Measurements from ENCODE around the gene MGAT1. TPM values are rescaled to one million over a fixed set of nuclear protein-coding genes. Genes with fewer than 3 reads are reported as not detected.

MGAT1 gene
- total RNA-seq, 5 donors from 2014 or later (not counting 1 experiment from before 2014, with no cell fraction given) = 83.1 to 198 (median 145) TPM

DNA sequence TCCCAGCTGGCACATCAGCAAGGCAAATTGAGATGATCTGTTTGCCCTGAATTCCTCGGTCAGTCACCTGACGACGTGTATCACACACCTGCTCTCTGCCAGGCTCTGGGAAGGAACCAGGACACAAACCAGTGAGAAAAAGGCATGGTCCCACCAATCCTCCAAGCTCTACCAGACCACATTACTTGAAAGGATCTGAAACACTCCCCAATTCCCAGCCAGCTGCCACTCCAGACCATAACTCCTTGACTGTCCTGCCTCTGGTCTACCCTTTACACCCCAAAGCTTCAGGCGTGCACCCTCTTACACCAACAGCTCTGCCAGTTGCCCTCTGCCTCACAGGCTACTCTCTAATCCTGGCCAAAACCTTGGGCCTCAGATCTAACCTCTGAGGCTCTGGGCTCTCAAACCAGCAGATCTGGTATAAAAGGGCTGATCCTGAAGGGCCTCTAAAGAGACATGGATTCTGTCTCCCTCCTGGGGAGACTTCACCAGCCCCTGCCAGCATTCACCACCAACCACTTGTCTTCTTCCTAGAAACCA is 6.8 kb downstream of the MGAT1 start:
- Mint-ChIP-seq H3K4me3 (peak overlapping the region in 2 of 3 donors; percentile 21 to 45), H3K27ac (peak overlapping the region; percentile 50 to 79), H3K27me3 (no peaks in the 10 kb centered on the region), H3K36me3 (peaks cover 28% of the 10 kb centered on the region), H3K4me1 (peaks cover 78 to 80% (median 79%) of the 10 kb centered on the region in 3 donors), H3K9me3 (no peaks in the 10 kb centered on the region)
- ChIA-PET CTCF (no interaction called here), POLR2A (no interaction called here)
- Histone ChIP-seq H3K36me3 (ENCODE audit: control insufficient read depth in 2 of 2, extremely low read depth in 1 of 2, insufficient read depth in 1 of 2, low read length in 1 of 2) (peaks cover 19 to 62% of the 10 kb centered on the region in 2 donors), H3K9me3 (no peaks in the 10 kb centered on the region), H3K4me3 (ENCODE audit: control insufficient read depth in 1 of 2, extremely low read depth in 1 of 2, low read length in 1 of 2) (no peak overlapping the region), H3K27ac (ENCODE audit: low read length) (no peak overlapping the region), H3K27me3 (replicated peaks in 1 of 2; ENCODE audit: control insufficient read depth in 2 of 2, extremely low read depth in 1 of 2, insufficient read depth in 2 of 2, low read length in 1 of 2) (no peaks in the 10 kb centered on the region), H3K4me1 (ENCODE audit: control insufficient read depth in 1 of 2, extremely low read depth in 1 of 2, insufficient read depth in 2 of 2, low read length in 2 of 2) (peaks cover 23 to 78% of the 10 kb centered on the region in 2 experiments)
- DNase-seq (no peak), ATAC-seq (replicated peaks in 1 of 4) (no peak)
- WGBS (ENCODE audit: insufficient coverage) = 0% methylated on average over 1 of the region's 4 CpGs

DNA sequence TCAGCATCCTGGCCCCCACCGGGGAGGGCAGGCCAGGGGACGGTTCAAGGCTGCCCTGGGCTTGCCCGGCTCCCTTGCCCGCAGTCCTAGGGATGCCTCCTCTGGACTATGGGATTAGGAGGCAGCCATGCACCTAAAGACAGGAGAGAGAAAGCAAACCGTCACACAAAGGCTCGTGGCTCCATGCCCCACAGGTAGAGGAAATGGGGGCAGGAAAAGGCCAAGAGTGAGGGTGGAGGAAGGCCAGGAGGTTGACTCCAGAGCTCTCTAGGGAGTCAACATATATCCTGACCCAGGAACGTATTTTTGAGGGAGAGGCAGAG is 9.7 kb downstream of the MGAT1 start:
- no peak overlapping the region for H3K4me3 ChIP-seq (ENCODE audit: control insufficient read depth in 1 of 2, extremely low read depth in 1 of 2, low read length in 1 of 2)
- WGBS (ENCODE audit: insufficient coverage) = 84% methylated on average over 5 of the region's 7 CpGs
- H3K4me3 Mint-ChIP-seq = peak overlapping the region in 1 of 3 donors; percentile 17
- peaks cover 54 to 60% (median 58%) of the 10 kb centered on the region in 3 donors for H3K4me1 Mint-ChIP-seq
- H3K9me3 Mint-ChIP-seq = no peaks in the 10 kb centered on the region
- ChIA-PET POLR2A (no interaction called here), CTCF (no interaction called here)
- peaks cover 24 to 52% of the 10 kb centered on the region in 2 donors for H3K36me3 ChIP-seq (ENCODE audit: control insufficient read depth in 2 of 2, extremely low read depth in 1 of 2, insufficient read depth in 1 of 2, low read length in 1 of 2)
- peaks cover under 1 to 63% of the 10 kb centered on the region in 2 experiments for H3K4me1 ChIP-seq (ENCODE audit: control insufficient read depth in 1 of 2, extremely low read depth in 1 of 2, insufficient read depth in 2 of 2, low read length in 2 of 2)
- ATAC-seq (replicated peaks in 1 of 4) (no peak), DNase-seq (no peak)
- H3K36me3 Mint-ChIP-seq = peaks cover 19% of the 10 kb centered on the region
- H3K9me3 ChIP-seq = no peaks in the 10 kb centered on the region
- no peak overlapping the region for H3K27ac ChIP-seq (ENCODE audit: low read length)
- H3K27me3 Mint-ChIP-seq = no peaks in the 10 kb centered on the region
- H3K27me3 ChIP-seq (replicated peaks in 1 of 2; ENCODE audit: control insufficient read depth in 2 of 2, extremely low read depth in 1 of 2, insufficient read depth in 2 of 2, low read length in 1 of 2) = no peaks in the 10 kb centered on the region
- peak overlapping the region; percentile 55 to 58 for H3K27ac Mint-ChIP-seq

- Mint-ChIP-seq H3K4me1 (peaks cover 53 to 58% (median 58%) of the 10 kb centered on the region in 3 donors), H3K27ac (no peak overlapping the region), H3K27me3 (no peaks in the 10 kb centered on the region), H3K36me3 (peaks cover 19% of the 10 kb centered on the region), H3K4me3 (no peak overlapping the region), H3K9me3 (no peaks in the 10 kb centered on the region)
- peaks cover 24 to 54% of the 10 kb centered on the region in 2 donors for H3K36me3 ChIP-seq (ENCODE audit: control insufficient read depth in 2 of 2, extremely low read depth in 1 of 2, insufficient read depth in 1 of 2, low read length in 1 of 2)
- 96% methylated on average over 60 of the region's 60 CpGs for WGBS (ENCODE audit: insufficient coverage)
- H3K27ac ChIP-seq (ENCODE audit: low read length) = no peak overlapping the region
- DNase-seq (no peak), ATAC-seq (replicated peaks in 1 of 4) (no peak)
- ChIA-PET CTCF (no interaction called here), POLR2A (no interaction called here)
- peaks cover 0 to 62% of the 10 kb centered on the region in 2 experiments for H3K4me1 ChIP-seq (ENCODE audit: control insufficient read depth in 1 of 2, extremely low read depth in 1 of 2, insufficient read depth in 2 of 2, low read length in 2 of 2)
- H3K4me3 ChIP-seq (ENCODE audit: control insufficient read depth in 1 of 2, extremely low read depth in 1 of 2, low read length in 1 of 2) = no peak overlapping the region
- H3K9me3 ChIP-seq = no peaks in the 10 kb centered on the region
- no peaks in the 10 kb centered on the region for H3K27me3 ChIP-seq (replicated peaks in 1 of 2; ENCODE audit: control insufficient read depth in 2 of 2, extremely low read depth in 1 of 2, insufficient read depth in 2 of 2, low read length in 1 of 2)
Observed at GRCh38 chr5:180792287-180792964, 10.2 kb downstream of the MGAT1 start.

DNA sequence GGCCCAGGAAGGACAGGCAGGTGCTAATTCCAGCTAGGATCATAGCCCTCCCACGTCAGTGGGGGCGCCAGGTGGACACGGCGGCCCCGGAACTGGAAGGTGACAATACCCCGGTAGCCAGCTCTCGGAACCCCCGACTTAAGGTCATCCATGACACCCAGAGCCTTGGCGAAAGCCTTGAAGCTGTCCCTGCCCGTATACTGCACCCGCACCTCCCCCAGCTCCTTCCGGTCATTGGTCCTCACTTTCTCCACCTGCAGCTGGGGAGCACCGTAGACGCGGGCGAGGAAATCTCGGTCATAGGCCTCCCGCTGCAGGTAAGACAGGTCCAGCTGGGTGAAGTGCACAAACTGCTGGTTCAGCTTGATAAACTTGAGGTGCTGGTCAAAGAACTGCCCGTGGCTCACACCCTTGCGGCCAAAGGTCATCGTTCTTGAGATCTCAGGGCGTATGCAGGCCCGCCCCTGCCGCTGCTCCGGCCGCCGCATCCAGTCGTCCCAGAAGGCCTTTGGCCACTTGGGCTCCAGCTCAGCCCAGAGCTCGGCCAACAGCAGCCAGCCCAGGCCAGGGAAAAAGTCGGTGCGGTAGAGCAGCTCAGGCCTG is 10.9 kb downstream of the MGAT1 start:
- Histone ChIP-seq H3K4me1 (ENCODE audit: control insufficient read depth in 1 of 2, extremely low read depth in 1 of 2, insufficient read depth in 2 of 2, low read length in 2 of 2) (peaks cover 0 to 59% of the 10 kb centered on the region in 2 experiments), H3K36me3 (ENCODE audit: control insufficient read depth in 2 of 2, extremely low read depth in 1 of 2, insufficient read depth in 1 of 2, low read length in 1 of 2) (peaks cover 24 to 54% of the 10 kb centered on the region in 2 donors), H3K9me3 (no peaks in the 10 kb centered on the region), H3K27me3 (replicated peaks in 1 of 2; ENCODE audit: control insufficient read depth in 2 of 2, extremely low read depth in 1 of 2, insufficient read depth in 2 of 2, low read length in 1 of 2) (no peaks in the 10 kb centered on the region), H3K27ac (ENCODE audit: low read length) (no peak overlapping the region), H3K4me3 (ENCODE audit: control insufficient read depth in 1 of 2, extremely low read depth in 1 of 2, low read length in 1 of 2) (no peak overlapping the region)
- POLR2A ChIA-PET = no interaction called here
- Mint-ChIP-seq H3K27ac (no peak overlapping the region), H3K4me3 (no peak overlapping the region), H3K27me3 (no peaks in the 10 kb centered on the region), H3K4me1 (peaks cover 50 to 60% (median 60%) of the 10 kb centered on the region in 3 donors), H3K36me3 (peaks cover 19% of the 10 kb centered on the region), H3K9me3 (no peaks in the 10 kb centered on the region)
- DNase-seq = no peak
- CTCF ChIA-PET = no interaction called here
- no peak for ATAC-seq (replicated peaks in 1 of 4)
- WGBS (ENCODE audit: insufficient coverage) = 97% methylated on average over 25 of the region's 31 CpGs

DNA sequence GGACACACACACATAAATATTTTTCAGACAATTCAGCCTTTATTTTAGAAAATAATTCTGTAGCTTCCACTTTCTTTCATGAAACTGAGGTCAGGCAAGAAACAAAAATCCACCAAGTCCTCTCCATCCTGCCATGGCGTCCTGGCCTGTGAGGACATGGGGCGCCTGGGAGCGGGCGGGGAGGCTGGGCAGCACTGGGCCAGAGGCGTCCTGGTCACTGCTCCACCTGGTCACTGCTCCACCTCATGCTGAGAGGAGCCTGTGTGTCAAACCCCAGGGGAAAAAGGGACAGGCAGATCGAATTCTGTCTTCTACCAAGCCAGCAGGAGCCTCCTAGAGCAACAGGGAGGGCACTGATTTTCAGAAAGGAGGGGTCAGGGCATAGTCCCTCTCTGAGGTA is 12.1 kb downstream of the MGAT1 start:
- peak overlapping the region; percentile 5 for H3K27ac ChIP-seq (ENCODE audit: low read length)
- POLR2A ChIA-PET = no interaction called here
- H3K27me3 Mint-ChIP-seq = no peaks in the 10 kb centered on the region
- no peak overlapping the region for H3K4me3 ChIP-seq (ENCODE audit: control insufficient read depth in 1 of 2, extremely low read depth in 1 of 2, low read length in 1 of 2)
- H3K36me3 ChIP-seq (ENCODE audit: control insufficient read depth in 2 of 2, extremely low read depth in 1 of 2, insufficient read depth in 1 of 2, low read length in 1 of 2) = peaks cover 24 to 48% of the 10 kb centered on the region in 2 donors
- ATAC-seq (replicated peaks in 1 of 4) = no peak
- no peak for DNase-seq
- no peaks in the 10 kb centered on the region for H3K9me3 ChIP-seq
- peaks cover 50 to 60% (median 60%) of the 10 kb centered on the region in 3 donors for H3K4me1 Mint-ChIP-seq
- H3K27ac Mint-ChIP-seq = peak overlapping the region in 1 of 2 donors; percentile 34
- H3K4me3 Mint-ChIP-seq = no peak overlapping the region
- no peaks in the 10 kb centered on the region for H3K27me3 ChIP-seq (replicated peaks in 1 of 2; ENCODE audit: control insufficient read depth in 2 of 2, extremely low read depth in 1 of 2, insufficient read depth in 2 of 2, low read length in 1 of 2)
- H3K36me3 Mint-ChIP-seq = peaks cover 10% of the 10 kb centered on the region
- CTCF ChIA-PET = no interaction called here
- H3K9me3 Mint-ChIP-seq = no peaks in the 10 kb centered on the region
- peaks cover 0 to 54% of the 10 kb centered on the region in 2 experiments for H3K4me1 ChIP-seq (ENCODE audit: control insufficient read depth in 1 of 2, extremely low read depth in 1 of 2, insufficient read depth in 2 of 2, low read length in 2 of 2)
- WGBS (ENCODE audit: insufficient coverage) = 95% methylated on average over 5 of the region's 6 CpGs

DNA sequence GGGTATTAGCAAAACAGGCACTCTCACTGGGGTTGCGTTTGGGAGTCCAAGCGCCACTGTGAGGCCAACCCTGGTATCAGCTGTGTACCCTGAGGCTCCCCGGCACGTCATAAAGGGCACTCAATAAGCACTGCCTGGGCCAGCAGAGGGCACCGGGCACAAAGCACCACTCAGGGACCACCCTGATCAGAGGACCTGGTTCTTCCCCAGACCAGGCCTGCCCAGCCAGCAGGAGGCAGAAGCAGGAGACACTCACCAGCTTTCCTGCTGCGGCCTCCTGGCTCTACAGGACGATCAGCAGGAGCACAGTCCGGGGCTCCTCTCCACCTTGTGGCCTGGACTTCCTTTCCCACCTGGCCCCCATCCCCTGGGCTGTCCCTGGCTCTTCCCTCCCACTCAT is 12.6 kb downstream of the MGAT1 start:
- H3K4me1 Mint-ChIP-seq = peaks cover 46 to 58% (median 55%) of the 10 kb centered on the region in 3 donors

More for the DNA sequence above, 12.6 kb downstream of the MGAT1 start:
- peaks cover 6% of the 10 kb centered on the region for H3K36me3 Mint-ChIP-seq
- Histone ChIP-seq H3K4me3 (ENCODE audit: control insufficient read depth in 1 of 2, extremely low read depth in 1 of 2, low read length in 1 of 2) (no peak overlapping the region), H3K4me1 (ENCODE audit: control insufficient read depth in 1 of 2, extremely low read depth in 1 of 2, insufficient read depth in 2 of 2, low read length in 2 of 2) (peaks cover 0 to 57% of the 10 kb centered on the region in 2 experiments), H3K9me3 (no peaks in the 10 kb centered on the region), H3K27ac (ENCODE audit: low read length) (no peak overlapping the region), H3K27me3 (replicated peaks in 1 of 2; ENCODE audit: control insufficient read depth in 2 of 2, extremely low read depth in 1 of 2, insufficient read depth in 2 of 2, low read length in 1 of 2) (no peaks in the 10 kb centered on the region), H3K36me3 (ENCODE audit: control insufficient read depth in 2 of 2, extremely low read depth in 1 of 2, insufficient read depth in 1 of 2, low read length in 1 of 2) (peaks cover 24 to 45% of the 10 kb centered on the region in 2 donors)
- ChIA-PET CTCF (no interaction called here), POLR2A (no interaction called here)
- H3K27me3 Mint-ChIP-seq = no peaks in the 10 kb centered on the region
- H3K27ac Mint-ChIP-seq = peak overlapping the region in 1 of 2 donors; percentile 34
- 73% methylated on average over 8 of the region's 8 CpGs for WGBS (ENCODE audit: insufficient coverage)
- ATAC-seq (replicated peaks in 1 of 4) = peak; percentile 44 to 73 (median 58)
- DNase-seq = peak in 5 of 35 experiments; percentile 6 to 24 (median 10)
- no peaks in the 10 kb centered on the region for H3K9me3 Mint-ChIP-seq
- no peak overlapping the region for H3K4me3 Mint-ChIP-seq
